Mammary epithelial cell (primary cell): ENCODE results near the gene CATSPER3.
"Not testable (repeated sequence)": the region's sequence is repeated elsewhere in the genome, so short reads cannot be mapped to it uniquely, and the experiment has no call there.

ENCODE experiments used
- EZH2 ChIP-seq: IDR thresholded peaks from 2 replicates; pipeline ENCODE4 v1.6.1; 2012; ENCODE audit warnings: low read length, inconsistent platforms, borderline replicate concordance
- TF ChIP-seq, protein P1 (sequence below), 2 donors: IDR thresholded peaks in 1 of 2; conservative IDR thresholded peaks in 1 of 2; 2 replicates each; pipeline ENCODE4 v1.5.1; 2011 to 2012; ENCODE audit warnings: inconsistent platforms in 2 of 2, low read length in 2 of 2, mild to moderate bottlenecking in 2 of 2, control low read depth in 1 of 2, low read depth in 1 of 2; ENCODE audit not compliant: insufficient read depth in 1 of 2; ENCODE audit errors: extremely low read depth in 1 of 2

DNA sequence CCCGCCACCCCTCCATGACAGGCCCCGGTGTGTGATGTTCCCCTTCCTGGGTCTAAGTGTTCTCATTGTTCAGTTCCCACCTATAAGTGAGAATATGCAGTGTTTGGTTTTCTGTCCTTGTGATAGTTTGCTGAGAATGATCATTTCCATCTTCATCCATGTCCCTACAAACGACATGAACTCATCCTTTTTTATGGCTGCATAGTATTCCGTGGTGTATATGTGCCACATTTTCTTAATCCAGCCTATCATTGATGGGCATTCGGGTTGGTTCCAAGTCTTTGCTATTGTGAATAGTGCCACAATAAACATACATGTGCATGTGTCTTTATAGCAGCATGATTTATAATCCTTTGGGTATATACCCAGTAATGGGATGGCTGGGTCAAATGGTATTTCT lies 30.4 kb downstream of the CATSPER3 start:
- TF ChIP-seq, protein P1, sequence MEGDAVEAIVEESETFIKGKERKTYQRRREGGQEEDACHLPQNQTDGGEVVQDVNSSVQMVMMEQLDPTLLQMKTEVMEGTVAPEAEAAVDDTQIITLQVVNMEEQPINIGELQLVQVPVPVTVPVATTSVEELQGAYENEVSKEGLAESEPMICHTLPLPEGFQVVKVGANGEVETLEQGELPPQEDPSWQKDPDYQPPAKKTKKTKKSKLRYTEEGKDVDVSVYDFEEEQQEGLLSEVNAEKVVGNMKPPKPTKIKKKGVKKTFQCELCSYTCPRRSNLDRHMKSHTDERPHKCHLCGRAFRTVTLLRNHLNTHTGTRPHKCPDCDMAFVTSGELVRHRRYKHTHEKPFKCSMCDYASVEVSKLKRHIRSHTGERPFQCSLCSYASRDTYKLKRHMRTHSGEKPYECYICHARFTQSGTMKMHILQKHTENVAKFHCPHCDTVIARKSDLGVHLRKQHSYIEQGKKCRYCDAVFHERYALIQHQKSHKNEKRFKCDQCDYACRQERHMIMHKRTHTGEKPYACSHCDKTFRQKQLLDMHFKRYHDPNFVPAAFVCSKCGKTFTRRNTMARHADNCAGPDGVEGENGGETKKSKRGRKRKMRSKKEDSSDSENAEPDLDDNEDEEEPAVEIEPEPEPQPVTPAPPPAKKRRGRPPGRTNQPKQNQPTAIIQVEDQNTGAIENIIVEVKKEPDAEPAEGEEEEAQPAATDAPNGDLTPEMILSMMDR (conservative IDR thresholded peaks at IDR 0.05 in 1 of 2, IDR thresholded peaks at IDR 0.05 in 1 of 2; ENCODE audit: extremely low read depth in 1 of 2, insufficient read depth in 1 of 2, low read depth in 1 of 2, low read length in 2 of 2) = not testable (repeated sequence)
- TF ChIP-seq EZH2 = not testable (repeated sequence)
